GOT3 (cell line): Measurements from ENCODE around the gene GLS2.
"Not testable (repeated sequence)": the region's sequence is repeated elsewhere in the genome, so short reads cannot be mapped to it uniquely, and the experiment has no call there.

Experiments
- DNase-seq: peaks from one replicate; lab custom pipeline; 2025; ENCODE audit warnings: mixed read lengths; lab: John Stamatoyannopoulos, UW

The GLS2 gene

GRCh38 chr12:56488041-56488955 is at the start of gene GLS2:
Gene GLS2, minus strand, starts transcription at chr12:56488161. Its CDS starts 43 bp downstream, at chr12:56488118.
- DNase-seq = no peak

GRCh38 chr12:56537546-56537945 is 49.6 kb upstream of the GLS2 start:
- DNase-seq = no peak

- no peak for DNase-seq
These were observed 42.6 kb upstream of the GLS2 start for GRCh38 chr12:56530390-56531055.

- no peak for DNase-seq
These were observed 41.7 kb upstream of the GLS2 start for GRCh38 chr12:56529656-56530055.

- no peak for DNase-seq
These were observed 40.9 kb upstream of the GLS2 start for GRCh38 chr12:56528846-56529245.

GRCh38 chr12:56522411-56523193 is 34.6 kb upstream of the GLS2 start:
- no peak for DNase-seq

GRCh38 chr12:56521590-56522371 is 33.8 kb upstream of the GLS2 start, which contains the start of gene RBMS2:
Gene RBMS2, plus strand, starts transcription at chr12:56521820. Its CDS starts 204 bp downstream, at chr12:56522024.
- DNase-seq = no peak

- no peak for DNase-seq
These were observed 33.2 kb upstream of the GLS2 start for GRCh38 chr12:56521209-56521589.

- no peak for DNase-seq
These were observed 32.5 kb upstream of the GLS2 start for GRCh38 chr12:56520506-56520905.

GRCh38 chr12:56520048-56520447 is 32.1 kb upstream of the GLS2 start:
- DNase-seq = no peak

- DNase-seq = no peak
These were observed 30.6 kb upstream of the GLS2 start for GRCh38 chr12:56518570-56518969.

GRCh38 chr12:56517854-56518253 is 29.9 kb upstream of the GLS2 start:
- no peak for DNase-seq

GRCh38 chr12:56514014-56514318 is 26.0 kb upstream of the GLS2 start:
- not testable (repeated sequence) for DNase-seq

- DNase-seq = no peak
These were observed 22.8 kb upstream of the GLS2 start for GRCh38 chr12:56510786-56511185.

GRCh38 chr12:56499879-56500278 is 11.9 kb upstream of the GLS2 start:
- DNase-seq = not testable (repeated sequence)

- not testable (repeated sequence) for DNase-seq
These were observed 11.5 kb upstream of the GLS2 start for GRCh38 chr12:56499452-56499851.

- not testable (repeated sequence) for DNase-seq
These were observed 10.4 kb upstream of the GLS2 start for GRCh38 chr12:56498126-56498902.

- not testable (repeated sequence) for DNase-seq
These were observed 8.7 kb upstream of the GLS2 start for GRCh38 chr12:56496704-56497103.

GRCh38 chr12:56494481-56494880 is 6.5 kb upstream of the GLS2 start:
- DNase-seq = not testable (repeated sequence)

- DNase-seq = not testable (repeated sequence)
These were observed 6.1 kb upstream of the GLS2 start for GRCh38 chr12:56494106-56494415.
